ENCODE data around the gene SCMH1.

The SCMH1 gene

DNA sequence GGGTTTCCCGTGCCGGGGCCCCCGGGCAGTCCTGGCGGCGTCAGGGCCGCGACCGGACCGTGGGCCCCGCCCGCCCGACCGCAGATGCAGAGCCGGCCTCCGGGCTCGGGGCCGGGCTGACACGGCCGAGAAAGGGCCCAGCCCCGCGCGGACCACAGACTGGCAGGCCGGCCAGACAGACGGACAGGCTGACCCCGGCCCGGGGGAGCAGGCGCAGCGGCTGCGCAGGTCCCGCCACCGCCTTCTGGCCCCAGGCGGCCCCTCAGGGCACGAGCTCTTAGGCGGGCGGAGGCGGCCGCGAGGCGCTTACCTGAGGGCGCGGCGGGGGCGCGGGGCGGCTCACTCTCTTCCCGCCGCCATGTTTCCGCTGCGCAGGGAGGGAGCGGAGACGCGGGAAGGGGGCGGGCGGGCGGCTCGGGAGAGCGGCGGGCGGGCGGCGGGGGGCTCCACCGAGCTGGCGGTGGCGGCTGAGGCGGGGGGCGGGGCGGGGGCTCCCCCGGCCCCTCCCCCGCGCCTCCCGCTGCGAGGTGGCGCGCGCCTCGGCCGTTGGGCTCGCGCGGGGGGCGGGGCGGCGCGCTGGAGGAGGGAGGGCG is at the start of gene SCMH1:
TSS of gene SCMH1 (minus strand) at position 558 of the 593 bp plus-strand sequence. CDS start 56,173 bp downstream, outside the sequence.
- Histone ChIP-seq H3K27me3 (replicated peaks; ENCODE audit: control insufficient read depth, insufficient read depth, low read length) (no peaks in the 10 kb centered on the region), H3K36me3 (ENCODE audit: control insufficient read depth, insufficient read depth, low read length, severe bottlenecking) (no peaks in the 10 kb centered on the region), H3K4me3 (ENCODE audit: low read length) (peak within 1 kb of the TSS; percentile 82), H3K9ac (ENCODE audit: low read length) (peak within 1 kb of the TSS; percentile 85), H3K9me3 (ENCODE audit: control insufficient read depth, low read length) (no peaks in the 10 kb centered on the region), H3K4me1 (ENCODE audit: control insufficient read depth, insufficient read depth, low read length) (peaks cover 20% of the 10 kb centered on the region)
- peak; percentile 72 for DNase-seq (ENCODE audit: low read depth)

DNA sequence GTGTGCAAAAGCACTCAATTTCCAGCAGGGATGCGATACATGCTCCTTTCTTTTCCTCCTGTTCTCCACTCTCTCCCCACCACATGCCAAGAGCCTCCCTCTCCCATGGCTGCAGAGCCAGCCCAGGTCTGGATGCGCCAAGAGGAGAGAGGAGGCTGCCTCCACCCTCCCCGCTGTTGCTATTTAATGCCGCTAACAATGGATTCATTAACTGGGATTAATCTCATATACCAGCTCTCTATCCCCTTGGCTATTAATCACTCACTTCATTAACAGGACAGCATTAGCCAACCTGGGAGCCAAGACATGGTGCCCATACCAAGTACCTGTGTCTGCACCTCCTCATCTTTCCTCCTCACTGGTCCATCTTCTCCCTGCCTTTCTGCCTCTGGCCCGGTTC is 49.1 kb upstream of the SCMH1 start:
- Histone ChIP-seq H3K9ac (ENCODE audit: low read length) (no peak overlapping the region), H3K4me1 (ENCODE audit: control insufficient read depth, insufficient read depth, low read length) (no peaks in the 10 kb centered on the region), H3K27me3 (replicated peaks; ENCODE audit: control insufficient read depth, insufficient read depth, low read length) (peaks cover 49% of the 10 kb centered on the region), H3K36me3 (ENCODE audit: control insufficient read depth, insufficient read depth, low read length, severe bottlenecking) (no peaks in the 10 kb centered on the region), H3K4me3 (ENCODE audit: low read length) (no peak overlapping the region), H3K9me3 (ENCODE audit: control insufficient read depth, low read length) (no peaks in the 10 kb centered on the region)
- DNase-seq (ENCODE audit: low read depth), result no peak

DNA sequence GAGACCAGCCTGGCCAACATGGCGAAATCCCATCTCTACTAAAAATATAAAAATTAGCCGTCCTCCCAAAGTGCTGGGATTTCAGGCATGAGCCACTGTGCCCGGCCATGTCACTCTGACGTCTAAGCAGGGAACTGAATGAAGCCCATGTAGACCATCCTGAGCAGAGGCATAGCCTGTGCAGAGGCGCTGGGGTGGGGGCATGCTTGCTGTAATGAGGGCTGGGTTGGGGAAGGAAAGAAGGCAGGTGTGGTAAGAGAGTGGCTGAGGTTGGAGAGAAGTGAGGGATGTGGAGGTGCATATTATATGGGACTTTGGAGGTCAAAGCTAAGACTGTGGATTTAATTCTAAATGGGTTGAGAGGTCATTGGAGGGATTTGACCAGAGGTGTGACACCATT is 47.1 kb upstream of the SCMH1 start:
- Histone ChIP-seq H3K9ac (ENCODE audit: low read length) (no peak overlapping the region), H3K27me3 (replicated peaks; ENCODE audit: control insufficient read depth, insufficient read depth, low read length) (peaks cover 56% of the 10 kb centered on the region)
- DNase-seq (ENCODE audit: low read depth), result no peak

DNA sequence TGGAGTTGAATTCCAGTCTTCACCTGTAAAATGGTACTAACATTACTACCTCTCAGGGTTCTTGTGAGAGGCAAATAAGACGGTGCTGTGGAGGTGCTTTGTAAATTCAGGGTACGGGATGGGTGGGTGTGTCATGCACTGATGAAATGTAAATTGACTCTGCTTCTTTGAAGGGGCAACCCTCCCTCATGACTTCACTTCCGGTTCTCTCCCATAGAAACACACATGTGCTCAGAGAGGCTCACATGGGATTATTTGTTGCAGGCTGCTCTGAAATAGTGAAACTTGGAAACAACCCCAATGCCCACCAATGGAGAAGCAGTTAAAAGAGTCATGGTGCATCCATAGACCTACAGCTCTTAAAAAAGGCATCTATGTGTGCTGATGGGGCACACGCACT is 44.9 kb upstream of the SCMH1 start:
- H3K9ac ChIP-seq (ENCODE audit: low read length), result no peak overlapping the region
- DNase-seq (ENCODE audit: low read depth), result no peak
- no peaks in the 10 kb centered on the region for H3K4me1 ChIP-seq (ENCODE audit: control insufficient read depth, insufficient read depth, low read length)
- no peak overlapping the region for H3K4me3 ChIP-seq (ENCODE audit: low read length)
- no peaks in the 10 kb centered on the region for H3K36me3 ChIP-seq (ENCODE audit: control insufficient read depth, insufficient read depth, low read length, severe bottlenecking)
- peaks cover 65% of the 10 kb centered on the region for H3K27me3 ChIP-seq (replicated peaks; ENCODE audit: control insufficient read depth, insufficient read depth, low read length)
- H3K9me3 ChIP-seq (ENCODE audit: control insufficient read depth, low read length), result no peaks in the 10 kb centered on the region

More for the DNA sequence above, 47.1 kb upstream of the SCMH1 start:
- H3K4me3 ChIP-seq (ENCODE audit: low read length), result no peak overlapping the region
- no peaks in the 10 kb centered on the region for H3K4me1 ChIP-seq (ENCODE audit: control insufficient read depth, insufficient read depth, low read length)
- no peaks in the 10 kb centered on the region for H3K36me3 ChIP-seq (ENCODE audit: control insufficient read depth, insufficient read depth, low read length, severe bottlenecking)
- no peaks in the 10 kb centered on the region for H3K9me3 ChIP-seq (ENCODE audit: control insufficient read depth, low read length)

DNA sequence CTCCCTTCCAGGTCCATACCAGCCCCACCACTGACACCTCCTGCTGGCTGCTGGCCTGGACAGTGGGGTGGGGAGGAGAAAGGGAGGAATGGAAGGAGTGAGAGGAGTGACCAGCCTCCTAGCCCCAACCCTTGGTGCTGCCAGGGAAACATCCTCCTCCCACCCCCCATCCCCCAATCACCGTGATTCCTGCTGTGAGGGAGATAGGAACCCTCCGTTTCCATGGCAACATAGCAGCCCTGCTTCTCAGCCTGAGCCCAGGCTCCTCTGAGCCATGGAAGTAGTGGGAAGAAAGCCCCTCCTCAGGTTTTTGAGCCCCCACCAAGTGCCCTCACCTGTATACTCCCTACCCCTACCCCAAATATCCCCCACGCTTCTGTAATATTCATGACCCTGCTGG is 44.4 kb upstream of the SCMH1 start:
- no peak overlapping the region for H3K4me3 ChIP-seq (ENCODE audit: low read length)

DNA sequence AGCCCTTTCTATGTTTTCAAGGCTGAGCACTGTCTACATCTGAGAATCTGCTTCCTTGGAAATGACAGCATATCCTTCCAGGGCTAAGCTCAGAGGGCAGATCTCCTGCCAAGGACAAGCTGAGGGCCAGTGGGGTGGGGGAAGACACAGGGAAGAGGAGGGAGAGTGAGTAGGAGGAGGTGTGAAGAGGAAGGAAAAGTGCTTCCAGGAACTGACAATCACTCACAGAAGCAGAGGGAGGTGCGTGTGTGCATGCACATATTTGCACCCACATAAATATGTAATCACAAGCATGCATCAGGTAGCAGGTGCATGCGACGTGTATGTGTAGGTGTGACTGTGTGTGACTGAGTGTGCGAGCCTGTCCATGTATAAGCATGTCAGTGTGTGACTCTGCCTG is 43.7 kb upstream of the SCMH1 start:
- H3K4me1 ChIP-seq (ENCODE audit: control insufficient read depth, insufficient read depth, low read length), result no peaks in the 10 kb centered on the region
- H3K4me3 ChIP-seq (ENCODE audit: low read length), result no peak overlapping the region
- no peak overlapping the region for H3K9ac ChIP-seq (ENCODE audit: low read length)
- H3K9me3 ChIP-seq (ENCODE audit: control insufficient read depth, low read length), result no peaks in the 10 kb centered on the region
- no peaks in the 10 kb centered on the region for H3K36me3 ChIP-seq (ENCODE audit: control insufficient read depth, insufficient read depth, low read length, severe bottlenecking)
- no peak for DNase-seq (ENCODE audit: low read depth)
- H3K27me3 ChIP-seq (replicated peaks; ENCODE audit: control insufficient read depth, insufficient read depth, low read length), result peaks cover 59% of the 10 kb centered on the region

More for the DNA sequence above, 44.4 kb upstream of the SCMH1 start:
- no peak for DNase-seq (ENCODE audit: low read depth)
- peaks cover 60% of the 10 kb centered on the region for H3K27me3 ChIP-seq (replicated peaks; ENCODE audit: control insufficient read depth, insufficient read depth, low read length)
- H3K9ac ChIP-seq (ENCODE audit: low read length), result no peak overlapping the region
- no peaks in the 10 kb centered on the region for H3K4me1 ChIP-seq (ENCODE audit: control insufficient read depth, insufficient read depth, low read length)
- no peaks in the 10 kb centered on the region for H3K9me3 ChIP-seq (ENCODE audit: control insufficient read depth, low read length)
- no peaks in the 10 kb centered on the region for H3K36me3 ChIP-seq (ENCODE audit: control insufficient read depth, insufficient read depth, low read length, severe bottlenecking)

DNA sequence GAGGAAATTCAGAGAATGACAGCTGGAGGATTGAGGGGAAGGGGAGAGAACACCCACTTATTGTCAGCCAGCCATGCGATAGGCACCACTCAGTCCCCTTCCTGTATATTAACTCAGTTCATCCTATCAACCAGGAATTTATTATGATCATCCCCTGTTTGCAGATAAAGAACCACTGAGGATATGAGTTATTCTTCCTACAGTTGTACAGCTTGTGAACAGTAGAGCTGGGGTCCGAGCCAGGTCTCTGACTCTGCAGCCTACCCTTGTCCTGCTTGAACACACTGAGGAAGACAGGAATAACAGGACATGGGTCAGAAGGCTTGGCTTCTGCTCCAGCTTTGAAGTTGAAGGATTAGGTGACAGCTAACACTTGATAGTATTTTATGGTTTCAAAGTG is 42.0 kb upstream of the SCMH1 start:
- H3K9ac ChIP-seq (ENCODE audit: low read length), result no peak overlapping the region
- no peaks in the 10 kb centered on the region for H3K9me3 ChIP-seq (ENCODE audit: control insufficient read depth, low read length)
- no peak overlapping the region for H3K4me3 ChIP-seq (ENCODE audit: low read length)
- peaks cover 59% of the 10 kb centered on the region for H3K27me3 ChIP-seq (replicated peaks; ENCODE audit: control insufficient read depth, insufficient read depth, low read length)
- no peaks in the 10 kb centered on the region for H3K4me1 ChIP-seq (ENCODE audit: control insufficient read depth, insufficient read depth, low read length)
- H3K36me3 ChIP-seq (ENCODE audit: control insufficient read depth, insufficient read depth, low read length, severe bottlenecking), result no peaks in the 10 kb centered on the region
- DNase-seq (ENCODE audit: low read depth), result no peak

DNA sequence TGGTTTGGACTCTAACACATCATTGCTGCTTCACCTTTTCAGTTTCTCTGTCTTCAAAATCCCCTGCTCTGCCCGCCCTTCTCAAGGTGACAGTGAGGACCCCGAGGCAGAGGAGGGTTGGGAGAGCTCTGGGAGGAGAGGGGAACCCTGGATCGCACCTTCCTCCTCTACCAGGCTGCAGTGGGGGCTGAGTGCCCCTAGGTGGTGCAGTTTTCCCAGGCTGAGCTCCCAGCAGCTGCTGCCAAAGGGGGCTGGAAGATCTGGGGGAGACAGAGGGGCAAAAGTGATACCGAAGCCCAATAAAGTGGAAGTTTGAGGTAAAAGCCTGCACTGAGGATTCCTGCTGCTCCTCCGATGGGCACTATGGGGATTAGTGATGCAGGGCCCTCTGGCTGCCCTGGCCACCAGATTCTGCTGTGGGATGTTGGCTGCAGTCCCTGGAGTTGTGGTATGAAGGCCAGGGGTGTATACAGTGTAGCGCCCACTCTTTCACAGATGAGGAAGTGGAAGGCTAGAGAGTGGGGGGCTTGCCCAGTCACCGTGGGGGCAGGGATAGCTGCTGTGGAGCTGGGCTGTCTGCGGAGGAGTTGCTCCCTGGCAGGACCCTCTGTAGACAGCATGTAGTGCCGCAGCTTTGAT is 40.7 kb upstream of the SCMH1 start:
- H3K9me3 ChIP-seq (ENCODE audit: control insufficient read depth, low read length), result no peaks in the 10 kb centered on the region
- peaks cover 62% of the 10 kb centered on the region for H3K27me3 ChIP-seq (replicated peaks; ENCODE audit: control insufficient read depth, insufficient read depth, low read length)
- peak; percentile 72 for DNase-seq (ENCODE audit: low read depth)
- no peaks in the 10 kb centered on the region for H3K36me3 ChIP-seq (ENCODE audit: control insufficient read depth, insufficient read depth, low read length, severe bottlenecking)
- H3K9ac ChIP-seq (ENCODE audit: low read length), result no peak overlapping the region
- no peak overlapping the region for H3K4me3 ChIP-seq (ENCODE audit: low read length)
- H3K4me1 ChIP-seq (ENCODE audit: control insufficient read depth, insufficient read depth, low read length), result no peaks in the 10 kb centered on the region

DNA sequence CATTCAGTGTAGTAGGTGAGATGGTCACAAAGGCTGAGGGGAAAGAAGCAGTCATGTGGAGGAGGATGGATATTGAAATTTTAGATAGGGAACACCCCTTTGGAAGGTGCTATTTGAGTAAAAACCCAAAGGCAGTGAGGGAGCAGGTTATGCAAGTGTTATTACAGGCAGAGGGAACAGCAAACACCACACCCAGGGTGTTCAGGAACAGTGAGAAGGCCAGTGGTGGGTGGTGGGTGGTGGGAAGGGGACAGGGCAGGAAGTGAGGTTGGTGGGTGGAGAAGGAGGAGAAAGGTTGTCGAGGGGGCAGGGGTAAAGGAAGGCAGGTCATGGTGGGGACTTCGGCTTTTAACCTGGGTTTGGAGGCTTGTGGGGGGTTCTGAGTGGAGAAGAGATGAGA is 39.2 kb upstream of the SCMH1 start:
- H3K9ac ChIP-seq (ENCODE audit: low read length), result no peak overlapping the region

DNA sequence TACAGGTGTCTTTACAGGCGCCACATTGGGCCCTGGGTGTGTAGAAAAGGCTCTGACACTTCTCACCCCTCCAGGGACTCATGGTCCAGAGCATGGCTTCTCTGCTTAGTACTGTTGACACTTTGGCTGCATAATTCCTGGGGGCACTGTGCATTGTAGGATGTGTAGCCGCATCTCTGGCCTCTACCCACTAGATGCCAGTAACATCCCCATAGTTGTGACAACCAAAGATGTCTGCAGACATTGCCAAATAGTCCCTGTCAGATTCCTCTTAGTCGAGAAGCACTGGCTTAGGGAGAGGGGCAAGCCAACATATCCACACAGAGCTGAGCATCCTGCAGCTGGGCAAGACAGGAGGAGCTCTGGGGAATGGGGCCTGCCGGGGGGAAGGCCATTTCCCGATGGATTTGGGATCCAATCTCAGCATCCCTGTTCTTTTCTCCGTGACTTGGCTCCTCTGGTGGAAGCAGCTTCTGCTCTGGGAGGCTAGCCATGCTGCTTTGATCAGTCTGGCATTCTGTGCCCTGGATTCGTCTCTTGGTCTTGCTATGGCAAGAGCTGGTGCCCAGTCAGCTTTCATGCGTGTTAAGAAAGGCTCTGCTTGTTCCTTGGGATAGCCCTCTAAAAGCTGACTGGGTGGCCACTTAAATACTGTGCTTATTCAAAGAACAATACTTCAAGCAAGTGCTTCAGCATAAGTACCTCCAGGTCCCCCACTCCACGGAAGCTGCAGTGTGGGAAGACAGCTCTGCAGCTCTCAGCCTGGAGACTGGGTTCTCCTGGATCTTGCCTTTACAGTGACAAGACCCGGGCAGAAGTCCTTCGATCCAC is 38.3 kb upstream of the SCMH1 start:
- H3K36me3 ChIP-seq (ENCODE audit: control insufficient read depth, insufficient read depth, low read length, severe bottlenecking), result no peaks in the 10 kb centered on the region
- H3K27me3 ChIP-seq (replicated peaks; ENCODE audit: control insufficient read depth, insufficient read depth, low read length), result peaks cover 66% of the 10 kb centered on the region
- H3K9ac ChIP-seq (ENCODE audit: low read length), result no peak overlapping the region
- H3K4me3 ChIP-seq (ENCODE audit: low read length), result no peak overlapping the region
- H3K4me1 ChIP-seq (ENCODE audit: control insufficient read depth, insufficient read depth, low read length), result no peaks in the 10 kb centered on the region
- no peak for DNase-seq (ENCODE audit: low read depth)
- no peaks in the 10 kb centered on the region for H3K9me3 ChIP-seq (ENCODE audit: control insufficient read depth, low read length)

More for the DNA sequence above, 39.2 kb upstream of the SCMH1 start:
- H3K36me3 ChIP-seq (ENCODE audit: control insufficient read depth, insufficient read depth, low read length, severe bottlenecking), result no peaks in the 10 kb centered on the region
- H3K4me1 ChIP-seq (ENCODE audit: control insufficient read depth, insufficient read depth, low read length), result no peaks in the 10 kb centered on the region
- no peak overlapping the region for H3K4me3 ChIP-seq (ENCODE audit: low read length)
- DNase-seq (ENCODE audit: low read depth), result no peak
- peaks cover 69% of the 10 kb centered on the region for H3K27me3 ChIP-seq (replicated peaks; ENCODE audit: control insufficient read depth, insufficient read depth, low read length)
- H3K9me3 ChIP-seq (ENCODE audit: control insufficient read depth, low read length), result no peaks in the 10 kb centered on the region

DNA sequence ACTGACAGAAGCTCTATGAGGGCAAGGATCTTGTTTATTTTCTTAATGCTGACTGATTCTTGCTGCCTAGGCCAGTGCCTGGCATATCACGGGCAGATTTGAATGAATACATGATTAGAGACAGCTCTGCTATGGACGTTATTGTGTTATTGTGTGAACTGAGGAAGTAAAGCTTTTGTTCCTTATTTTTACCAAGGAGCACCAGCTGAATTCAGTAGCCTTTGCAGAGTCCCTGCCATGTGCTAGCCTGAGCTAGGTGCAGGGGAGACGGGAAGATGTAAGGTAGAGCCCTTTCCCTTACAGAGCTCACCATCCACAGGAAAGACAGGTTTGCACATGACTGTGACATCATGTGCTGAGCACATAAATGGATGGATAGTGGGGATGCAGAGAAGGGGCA is 36.0 kb upstream of the SCMH1 start:
- Histone ChIP-seq H3K4me1 (ENCODE audit: control insufficient read depth, insufficient read depth, low read length) (peaks cover 4% of the 10 kb centered on the region), H3K4me3 (ENCODE audit: low read length) (no peak overlapping the region), H3K9me3 (ENCODE audit: control insufficient read depth, low read length) (no peaks in the 10 kb centered on the region), H3K27me3 (replicated peaks; ENCODE audit: control insufficient read depth, insufficient read depth, low read length) (peaks cover 44% of the 10 kb centered on the region), H3K9ac (ENCODE audit: low read length) (no peak overlapping the region), H3K36me3 (ENCODE audit: control insufficient read depth, insufficient read depth, low read length, severe bottlenecking) (no peaks in the 10 kb centered on the region)
- DNase-seq (ENCODE audit: low read depth), result no peak
